BJ (cell line): ENCODE results near the gene TULP1. TPM values are rescaled to one million over a fixed set of nuclear protein-coding genes. Genes with fewer than 3 reads are reported as not detected.

Source experiments
- CTCF ChIA-PET: fragments of 350-600 bp; formaldehyde crosslinking; extraction: SDS; loops from one replicate; lab custom pipeline; 2021; ENCODE audit warnings: antibody characterized with exemption, inconsistent platforms; lab: Yijun Ruan, JAX
- POLR2A ChIA-PET: fragments of 300-600 bp; sonication (Branson Sonifier 250); formaldehyde crosslinking; extraction: SDS; loops from one replicate; lab custom pipeline; 2021; ENCODE audit warnings: antibody characterized with exemption; lab: Charles Lee
- DNase-seq: peaks from one replicate; pipeline ENCODE4 v3.0.0-alpha.2; 2011; ENCODE audit warnings: low read depth
- H3K27me3 ChIP-seq: 2 replicates; pipeline ENCODE4 v1.6.0; 2011; ENCODE audit warnings: low read length; ENCODE audit not compliant: control insufficient read depth, insufficient read depth
- H3K36me3 ChIP-seq: 2 replicates; pipeline ENCODE4 v1.5.1; 2011; ENCODE audit warnings: low read length; ENCODE audit not compliant: control insufficient read depth, insufficient read depth
- H3K4me3 ChIP-seq: 2 replicates; pipeline ENCODE4 v1.5.1; 2011; ENCODE audit warnings: low read depth, mild to moderate bottlenecking, control low read depth, low read length
- CTCF ChIP-seq: IDR thresholded peaks from 2 replicates; pipeline ENCODE4 v1.5.1; 2011; ENCODE audit warnings: low read depth, mild to moderate bottlenecking, control low read depth, inconsistent platforms, low read length, moderate library complexity; ENCODE audit not compliant: insufficient read depth
- polyA plus RNA-seq: library from polyadenylated mRNA; depleted of rRNA; stranded (reverse); fragments of >200 nt; gene quantifications from 2 replicates; pipeline ENCODE4 v1.2.3, GENCODE V29; 2011

Gene TULP1
- polyA plus RNA-seq, 1 experiment: not detected

- H3K4me3 ChIP-seq: peak overlapping the region; percentile 72
- no peaks in the 10 kb centered on the region for H3K27me3 ChIP-seq
- peak; percentile 11; the same call in 1 of the 2 replicates for TF ChIP-seq CTCF
- H3K36me3 ChIP-seq: peaks cover 1% of the 10 kb centered on the region; the same call in 1 of the 2 replicates
- POLR2A ChIA-PET: interaction anchor here (0.6 to 0.7 kb wide), 4 partner anchors 24 to 1035 kb away, joined by 3 to 4 read pairs (median 4); no protein-coding TSS in a partner anchor
- CTCF ChIA-PET: interaction anchor here (0.6 to 1.5 kb wide), 7 partner anchors 10 to 168 kb away, joined by 3 to 5 read pairs (median 3); no protein-coding TSS in a partner anchor
- no peak for DNase-seq
These were observed 16.5 kb downstream of the TULP1 start for GRCh38 chr6:35496036-35496840.

DNA sequence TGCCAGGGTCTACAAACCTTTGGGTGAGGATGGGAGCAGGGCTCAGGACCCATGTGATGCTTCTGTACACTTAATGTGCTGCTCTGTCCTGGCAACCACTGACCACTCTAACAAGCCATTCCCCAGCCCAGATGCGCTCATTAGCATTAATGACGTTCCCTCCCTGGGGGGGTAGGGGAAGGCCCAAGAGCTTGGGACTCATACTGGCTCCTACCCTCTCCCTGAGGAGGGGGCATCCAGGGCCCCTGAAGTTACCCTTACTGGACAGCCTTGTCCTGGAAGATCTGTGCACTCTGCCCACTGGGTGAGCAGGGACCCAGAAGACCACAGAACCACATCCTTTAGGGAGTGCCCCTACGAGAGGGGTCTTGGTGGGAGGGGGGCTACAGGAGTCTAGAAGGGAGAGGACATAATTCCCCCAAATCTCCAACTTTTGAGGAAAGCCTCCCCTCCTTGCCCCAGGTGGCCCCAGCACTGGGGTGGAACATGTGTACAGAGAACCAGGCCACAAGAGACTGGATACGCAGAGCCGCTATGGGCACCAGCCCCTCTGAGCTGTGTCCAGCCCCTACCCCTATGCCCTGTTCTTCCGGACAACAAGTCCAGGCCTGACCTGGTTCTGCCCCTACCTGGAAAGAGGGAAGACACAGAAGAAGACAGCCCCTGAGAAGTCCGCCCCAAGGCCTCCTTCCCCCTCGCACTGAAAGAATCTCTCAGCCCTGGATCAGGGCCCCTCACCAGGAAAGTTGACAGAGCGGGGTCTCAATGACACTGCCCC, 17.2 kb downstream of the TULP1 start:
- CTCF ChIA-PET: interaction anchor here (0.6 to 1.5 kb wide), 5 partner anchors 18 to 177 kb away, joined by 3 to 5 read pairs (median 3); no protein-coding TSS in a partner anchor
- POLR2A ChIA-PET: no interaction called here
- Histone ChIP-seq H3K36me3 (peaks cover 1% of the 10 kb centered on the region; the same call in 1 of the 2 replicates), H3K4me3 (peak overlapping the region; percentile 72), H3K27me3 (no peaks in the 10 kb centered on the region)
- no peak for DNase-seq
- TF ChIP-seq CTCF: no peak

GRCh38 chr6:35494161-35494563, 18.5 kb downstream of the TULP1 start:
- Histone ChIP-seq H3K4me3 (peak overlapping the region; percentile 72), H3K27me3 (no peaks in the 10 kb centered on the region), H3K36me3 (peaks cover 1% of the 10 kb centered on the region; the same call in 1 of the 2 replicates)
- DNase-seq: no peak
- ChIA-PET POLR2A (no interaction called here), CTCF (no interaction called here)
- TF ChIP-seq CTCF: no peak

DNA sequence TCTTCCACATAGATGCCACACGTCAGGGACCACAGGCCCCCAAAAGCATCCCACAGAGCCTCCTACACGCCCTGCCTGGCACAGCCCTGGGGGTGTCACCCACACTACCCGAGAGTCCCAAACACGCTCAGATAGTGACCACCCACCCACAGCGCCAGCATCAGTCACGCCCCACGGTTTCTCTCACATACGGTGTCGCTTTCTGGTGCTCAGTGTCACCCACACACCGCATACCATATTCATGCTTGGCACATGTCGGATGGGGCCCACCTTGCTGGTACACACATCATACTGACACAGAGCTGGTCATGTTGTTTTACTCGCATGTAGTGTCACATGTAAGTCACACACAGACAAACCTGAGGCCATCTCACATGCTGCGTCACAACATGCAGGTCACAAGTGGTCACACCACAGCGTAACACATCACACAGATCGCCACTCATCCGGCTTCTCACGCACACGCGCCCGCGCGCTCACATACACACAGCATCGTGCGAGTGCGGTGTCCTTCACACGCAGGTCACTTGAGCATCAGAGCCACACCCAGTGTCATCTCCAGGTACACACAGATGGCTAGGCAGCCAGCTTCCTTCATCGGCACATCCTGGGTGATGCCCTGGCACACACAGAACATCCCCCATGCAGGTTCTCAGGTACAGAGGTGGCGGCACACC, 19.3 kb downstream of the TULP1 start:
- ChIA-PET CTCF (no interaction called here), POLR2A (no interaction called here)
- no peak overlapping the region for H3K4me3 ChIP-seq
- H3K36me3 ChIP-seq: peaks cover 1% of the 10 kb centered on the region; the same call in 1 of the 2 replicates
- no peak for DNase-seq
- H3K27me3 ChIP-seq: no peaks in the 10 kb centered on the region
- TF ChIP-seq CTCF: no peak

DNA sequence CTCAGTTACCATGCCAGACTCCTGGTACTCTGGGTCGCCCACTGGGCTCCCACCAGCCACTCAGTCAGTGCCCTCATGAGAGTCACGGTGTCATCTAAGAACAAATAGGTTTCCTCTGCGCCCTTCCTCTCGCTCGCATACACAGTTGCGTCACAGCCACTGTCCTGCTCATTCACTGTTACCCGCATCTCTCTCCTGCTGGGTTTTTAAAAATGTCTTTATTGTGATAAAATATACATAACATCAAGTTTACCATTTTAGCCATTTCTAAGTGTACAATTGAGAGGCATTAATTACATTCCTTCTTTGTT, 19.8 kb downstream of the TULP1 start:
- TF ChIP-seq CTCF: no peak
- ChIA-PET POLR2A (no interaction called here), CTCF (no interaction called here)
- H3K27me3 ChIP-seq: no peaks in the 10 kb centered on the region
- H3K36me3 ChIP-seq: peaks cover 1% of the 10 kb centered on the region; the same call in 1 of the 2 replicates
- DNase-seq: no peak
- H3K4me3 ChIP-seq: no peak overlapping the region
